HL-60 (cell line): ENCODE measurements around the gene TENM4.

Experiments
- DNase-seq, 2 experiments: peaks; one replicate each; pipeline ENCODE4 v3.0.0-alpha.2; 2010 to 2020; ENCODE audit warnings: low read depth in 1 of 2, low spot score in 1 of 2
- H3K27ac ChIP-seq: fragments of 250-450 bp; sonication (Bioruptor Pico); replicated peaks from 2 replicates; pipeline ENCODE4 v1.5.1; 2020; ENCODE audit warnings: mild to moderate bottlenecking, moderate library complexity
- H3K27me3 ChIP-seq: fragments of 250-450 bp; sonication (Bioruptor Pico); 2 replicates; pipeline ENCODE4 v1.5.1; 2021; ENCODE audit warnings: mild to moderate bottlenecking, moderate library complexity; ENCODE audit not compliant: insufficient read depth, poor library complexity, severe bottlenecking
- H3K4me3 ChIP-seq: replicated peaks from 2 replicates; pipeline ENCODE4 v1.5.1; 2011; ENCODE audit warnings: mild to moderate bottlenecking, control low read depth, low read length; ENCODE audit not compliant: insufficient read depth
- CTCF ChIP-seq: IDR thresholded peaks from one replicate; pipeline ENCODE4 v1.5.1; 2011; ENCODE audit warnings: low read length, control low read depth, inconsistent platforms; ENCODE audit not compliant: insufficient read depth
- GABPA ChIP-seq: IDR thresholded peaks from 2 replicates; pipeline ENCODE4 v1.6.1; 2012; ENCODE audit warnings: low read depth
- POLR2AphosphoS5 ChIP-seq: IDR thresholded peaks from 2 replicates; pipeline ENCODE4 v1.6.1; 2012; ENCODE audit warnings: low read depth
- SPI1 ChIP-seq: IDR thresholded peaks from 2 replicates; pipeline ENCODE4 v1.6.1; 2012; ENCODE audit warnings: low read depth, mild to moderate bottlenecking, borderline replicate concordance
- TF ChIP-seq, protein P1 (sequence below): IDR thresholded peaks from 2 replicates; pipeline ENCODE4 v1.6.1; 2012; ENCODE audit warnings: low read depth; ENCODE audit not compliant: insufficient replicate concordance

Gene TENM4

GRCh38 chr11:78965432-78965831, 475.4 kb downstream of the TENM4 start:
- no peak for TF ChIP-seq CTCF
- TF ChIP-seq SPI1: no peak
- no peak for TF ChIP-seq POLR2AphosphoS5
- no peak for TF ChIP-seq GABPA
- TF ChIP-seq, protein P1, sequence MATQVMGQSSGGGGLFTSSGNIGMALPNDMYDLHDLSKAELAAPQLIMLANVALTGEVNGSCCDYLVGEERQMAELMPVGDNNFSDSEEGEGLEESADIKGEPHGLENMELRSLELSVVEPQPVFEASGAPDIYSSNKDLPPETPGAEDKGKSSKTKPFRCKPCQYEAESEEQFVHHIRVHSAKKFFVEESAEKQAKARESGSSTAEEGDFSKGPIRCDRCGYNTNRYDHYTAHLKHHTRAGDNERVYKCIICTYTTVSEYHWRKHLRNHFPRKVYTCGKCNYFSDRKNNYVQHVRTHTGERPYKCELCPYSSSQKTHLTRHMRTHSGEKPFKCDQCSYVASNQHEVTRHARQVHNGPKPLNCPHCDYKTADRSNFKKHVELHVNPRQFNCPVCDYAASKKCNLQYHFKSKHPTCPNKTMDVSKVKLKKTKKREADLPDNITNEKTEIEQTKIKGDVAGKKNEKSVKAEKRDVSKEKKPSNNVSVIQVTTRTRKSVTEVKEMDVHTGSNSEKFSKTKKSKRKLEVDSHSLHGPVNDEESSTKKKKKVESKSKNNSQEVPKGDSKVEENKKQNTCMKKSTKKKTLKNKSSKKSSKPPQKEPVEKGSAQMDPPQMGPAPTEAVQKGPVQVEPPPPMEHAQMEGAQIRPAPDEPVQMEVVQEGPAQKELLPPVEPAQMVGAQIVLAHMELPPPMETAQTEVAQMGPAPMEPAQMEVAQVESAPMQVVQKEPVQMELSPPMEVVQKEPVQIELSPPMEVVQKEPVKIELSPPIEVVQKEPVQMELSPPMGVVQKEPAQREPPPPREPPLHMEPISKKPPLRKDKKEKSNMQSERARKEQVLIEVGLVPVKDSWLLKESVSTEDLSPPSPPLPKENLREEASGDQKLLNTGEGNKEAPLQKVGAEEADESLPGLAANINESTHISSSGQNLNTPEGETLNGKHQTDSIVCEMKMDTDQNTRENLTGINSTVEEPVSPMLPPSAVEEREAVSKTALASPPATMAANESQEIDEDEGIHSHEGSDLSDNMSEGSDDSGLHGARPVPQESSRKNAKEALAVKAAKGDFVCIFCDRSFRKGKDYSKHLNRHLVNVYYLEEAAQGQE: no peak
- DNase-seq: no peak
- Histone ChIP-seq H3K4me3 (no peak overlapping the region), H3K27me3 (peaks cover 18% of the 10 kb centered on the region), H3K27ac (no peak overlapping the region)

DNA sequence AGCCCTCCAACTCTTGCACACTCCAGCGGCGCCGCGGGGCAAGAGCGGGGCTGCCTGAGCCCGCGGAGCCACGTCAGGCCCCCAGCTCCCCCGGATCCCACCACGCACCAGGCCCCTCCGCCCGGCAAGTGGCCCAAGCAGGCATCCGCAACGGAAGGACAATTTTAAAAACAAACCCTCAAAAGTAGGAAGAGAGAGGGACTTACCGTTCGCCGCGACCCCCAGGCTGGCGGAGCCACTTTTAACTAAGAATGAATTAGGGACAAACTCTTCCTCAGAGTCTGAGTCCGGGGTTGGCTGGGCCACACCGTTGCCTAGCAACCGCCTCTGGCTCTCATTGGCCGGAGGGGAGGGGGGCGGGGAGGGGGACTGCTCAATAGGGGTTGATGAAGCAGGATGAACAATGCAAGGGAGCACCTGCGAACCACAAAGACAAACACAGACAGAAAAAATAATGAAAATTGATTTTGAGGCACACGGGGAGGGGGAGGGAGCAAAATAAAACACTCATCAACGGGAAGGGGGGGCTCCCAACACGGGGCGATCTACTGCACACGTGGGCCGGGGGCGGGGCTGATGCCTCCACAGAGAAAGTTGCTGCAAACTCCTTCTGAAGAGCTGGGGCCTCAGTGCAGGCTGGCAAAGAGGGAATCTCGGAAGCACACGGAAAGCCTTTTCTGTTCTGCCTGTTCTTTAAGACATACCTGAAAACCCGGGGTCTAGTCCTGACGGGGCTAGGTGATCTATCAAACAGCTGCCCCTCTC, 478.7 kb downstream of the TENM4 start:
- Histone ChIP-seq H3K27me3 (peaks cover 17% of the 10 kb centered on the region), H3K4me3 (no peak overlapping the region), H3K27ac (no peak overlapping the region)
- TF ChIP-seq, protein P1: no peak
- no peak for TF ChIP-seq GABPA
- TF ChIP-seq SPI1: no peak
- TF ChIP-seq CTCF: no peak
- TF ChIP-seq POLR2AphosphoS5: no peak
- no peak for DNase-seq

GRCh38 chr11:78961247-78961646, 479.6 kb downstream of the TENM4 start:
- TF ChIP-seq SPI1 (no peak), GABPA (no peak), POLR2AphosphoS5 (no peak), CTCF (no peak)
- TF ChIP-seq, protein P1: no peak
- Histone ChIP-seq H3K27me3 (peaks cover 13% of the 10 kb centered on the region), H3K4me3 (no peak overlapping the region), H3K27ac (no peak overlapping the region)
- DNase-seq: peak in 1 of 2 experiments; percentile 3
